Breast epithelium (tissue), 4 donors: ENCODE results near the gene PTPRM. TPM values are rescaled to one million over a fixed set of nuclear protein-coding genes. Genes with fewer than 3 reads are reported as not detected.

Source experiments
- DNase-seq, 2 donors: peaks; one replicate each; pipeline ENCODE4 v3.0.0-alpha.2; 2019; ENCODE audit warnings: low spot score in 2 of 2
- H3K27ac ChIP-seq, 2 donors: fragments of 200-600 bp; sonication (generic) in 1 of 2; one replicate each; pipeline ENCODE4 v1.5.1; 2016 to 2019; ENCODE audit warnings: mild to moderate bottlenecking in 1 of 2
- H3K27me3 ChIP-seq, 2 donors: fragments of 200-600 bp; sonication (generic) in 1 of 2; one replicate each; pipeline versions ENCODE4 v1.5.1 to v1.6.0; 2017 to 2019; ENCODE audit warnings: control low read depth in 1 of 2, mild to moderate bottlenecking in 1 of 2
- H3K36me3 ChIP-seq: fragments of 200-600 bp; one replicate; pipeline ENCODE4 v1.5.1; 2019
- H3K4me1 ChIP-seq, 2 donors: fragments of 200-600 bp; sonication (generic); one replicate each; pipeline ENCODE4 v1.5.1; 2016 to 2019; ENCODE audit warnings: control low read depth in 1 of 2
- H3K4me3 ChIP-seq, 3 donors: fragments of 200-600 bp; sonication (generic); 1 replicate in 2 of 3; 2 replicates in 1 of 3; pipeline ENCODE4 v1.5.1; 2016 to 2019; ENCODE audit warnings: mild to moderate bottlenecking in 3 of 3, moderate library complexity in 2 of 3
- H3K9me3 ChIP-seq, 2 donors: fragments of 200-600 bp; sonication (generic) in 1 of 2; one replicate each; pipeline ENCODE4 v1.5.1; 2016 to 2019; ENCODE audit warnings: control low read depth in 1 of 2
- CTCF ChIP-seq, 3 donors: fragments of 450-650 bp; IDR thresholded peaks; one replicate each; pipeline ENCODE4 v1.5.1; 2016 to 2017; ENCODE audit warnings: antibody characterized with exemption in 3 of 3, mild to moderate bottlenecking in 3 of 3, moderate library complexity in 3 of 3
- POLR2A ChIP-seq: fragments of 450-650 bp; IDR thresholded peaks from one replicate; pipeline ENCODE4 v1.6.1; 2016; ENCODE audit warnings: antibody characterized with exemption, mild to moderate bottlenecking, moderate library complexity
- POLR2AphosphoS5 ChIP-seq, 3 donors: sonication (generic); formaldehyde crosslinking; IDR thresholded peaks; one replicate each; pipeline ENCODE4 v1.6.1; 2017; ENCODE audit warnings: antibody characterized with exemption in 3 of 3
- intact Hi-C: fragments of 100-400 bp; cut with DNase I; formaldehyde crosslinking; loops from one replicate; pipeline ENCODE4 v1.15.1; 2023; ENCODE audit warnings: low total_unique reads
- total RNA-seq, 3 donors: library from RNA; depleted of rRNA; stranded (reverse); fragments of >200 nt; gene quantifications; one replicate each; pipeline ENCODE4 v1.1.0, GENCODE V29; 2016

Gene PTPRM
- total RNA-seq, 3 donors from 2014 or later = 41.7 to 181 (median 140) TPM

DNA sequence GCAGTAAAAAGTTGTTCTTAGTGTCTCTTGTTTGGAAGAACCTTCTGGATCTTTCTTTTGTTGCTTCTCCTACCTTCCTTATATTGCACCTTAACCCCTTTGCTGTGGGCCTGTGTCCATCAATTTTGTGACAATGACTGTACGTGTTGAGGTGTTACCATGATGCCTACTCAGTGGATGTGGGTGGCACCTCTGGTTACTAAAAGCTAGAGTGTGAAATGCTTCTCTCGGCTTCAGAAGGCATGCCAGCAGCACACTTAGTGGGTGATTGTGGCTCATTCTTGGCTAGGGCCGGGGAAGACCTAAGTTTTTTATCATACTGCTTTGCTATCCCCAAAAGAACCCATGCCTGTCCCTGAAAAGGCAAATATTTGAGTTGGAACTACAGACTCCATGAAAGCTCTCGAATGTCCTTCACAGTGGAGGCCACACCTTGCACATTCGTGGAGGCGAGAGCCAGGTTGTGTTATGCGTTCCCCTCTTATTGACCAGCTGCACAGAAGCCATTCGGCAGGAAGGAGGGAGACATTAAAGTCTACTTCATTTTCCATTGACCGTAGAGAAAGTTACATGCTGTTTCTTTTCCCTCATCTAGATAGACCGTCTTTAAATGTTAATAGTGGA lies 528.9 kb downstream of the PTPRM start:
- Histone ChIP-seq H3K9me3 (no peaks in the 10 kb centered on the region), H3K4me1 (no peaks in the 10 kb centered on the region), H3K36me3 (no peaks in the 10 kb centered on the region), H3K4me3 (no peak overlapping the region), H3K27ac (no peak overlapping the region), H3K27me3 (no peaks in the 10 kb centered on the region)
- no peak for DNase-seq
- no peak for TF ChIP-seq CTCF (IDR thresholded peaks at IDR 0.05)
- intact Hi-C loops = no loop called here

DNA sequence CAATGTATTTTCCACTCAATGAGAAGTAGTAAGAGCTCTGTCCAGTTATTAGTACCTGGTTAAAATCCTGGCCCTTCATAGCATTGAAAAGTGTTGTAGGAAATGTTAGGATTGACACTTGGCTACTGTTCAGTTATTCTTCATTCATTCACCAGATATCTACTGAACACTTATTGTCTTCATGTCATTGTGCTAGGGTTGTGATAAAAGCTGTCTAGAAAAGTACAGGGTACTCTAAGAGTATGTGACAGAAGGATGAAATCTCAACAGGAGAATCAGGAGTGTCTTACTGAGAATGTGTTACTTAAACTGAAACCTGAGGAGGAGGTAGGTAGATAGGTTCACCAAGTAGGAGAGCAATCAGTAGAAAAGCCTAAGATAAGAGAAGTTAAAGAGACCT lies 530.3 kb downstream of the PTPRM start:
- TF ChIP-seq POLR2A = no peak
- TF ChIP-seq POLR2AphosphoS5 (IDR thresholded peaks at IDR 0.05) = no peak
- no peak for TF ChIP-seq CTCF (IDR thresholded peaks at IDR 0.05)
- intact Hi-C loops = no loop called here
- Histone ChIP-seq H3K4me3 (no peak overlapping the region), H3K9me3 (peaks cover 0 to 4% of the 10 kb centered on the region in 2 donors), H3K27ac (no peak overlapping the region), H3K27me3 (no peaks in the 10 kb centered on the region), H3K36me3 (no peaks in the 10 kb centered on the region), H3K4me1 (no peaks in the 10 kb centered on the region)
- no peak for DNase-seq

GRCh38 chr18:8097927-8098326 lies 530.8 kb downstream of the PTPRM start:
- no peak overlapping the region for H3K27ac ChIP-seq
- no peaks in the 10 kb centered on the region for H3K27me3 ChIP-seq
- no peak overlapping the region for H3K4me3 ChIP-seq
- H3K9me3 ChIP-seq = peaks cover 0 to 9% of the 10 kb centered on the region in 2 donors
- H3K4me1 ChIP-seq = no peaks in the 10 kb centered on the region
- DNase-seq = no peak
- TF ChIP-seq POLR2AphosphoS5 (IDR thresholded peaks at IDR 0.05) (no peak), CTCF (IDR thresholded peaks at IDR 0.05) (no peak), POLR2A (no peak)
- no peaks in the 10 kb centered on the region for H3K36me3 ChIP-seq
- intact Hi-C loops = no loop called here

DNA sequence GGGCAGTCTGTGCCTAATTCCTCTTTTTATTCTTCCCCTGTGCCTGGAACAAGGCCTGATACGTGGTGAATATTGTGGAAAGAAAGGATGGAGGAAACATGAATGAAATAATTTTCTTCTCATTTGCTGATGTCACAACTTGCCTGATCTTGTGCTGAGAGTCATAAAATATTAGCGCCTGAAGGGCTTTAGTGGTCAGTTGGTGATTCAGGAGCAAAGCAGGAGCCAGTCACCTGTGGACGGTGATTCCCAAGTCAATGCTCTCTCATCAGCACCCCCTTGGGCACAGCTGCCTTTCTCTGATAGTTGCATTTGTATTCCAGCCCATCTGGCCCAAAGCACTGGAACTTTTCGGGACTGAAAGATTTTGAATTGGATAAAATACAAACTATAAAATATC lies 539.5 kb downstream of the PTPRM start:
- Histone ChIP-seq H3K4me3 (no peak overlapping the region), H3K36me3 (no peaks in the 10 kb centered on the region), H3K27me3 (no peaks in the 10 kb centered on the region), H3K27ac (no peak overlapping the region), H3K9me3 (peaks cover 0 to 11% of the 10 kb centered on the region in 2 donors), H3K4me1 (no peaks in the 10 kb centered on the region)
- TF ChIP-seq POLR2A (no peak), CTCF (IDR thresholded peaks at IDR 0.05) (no peak), POLR2AphosphoS5 (IDR thresholded peaks at IDR 0.05) (no peak)
- no peak for DNase-seq
- intact Hi-C loops = no loop called here

DNA sequence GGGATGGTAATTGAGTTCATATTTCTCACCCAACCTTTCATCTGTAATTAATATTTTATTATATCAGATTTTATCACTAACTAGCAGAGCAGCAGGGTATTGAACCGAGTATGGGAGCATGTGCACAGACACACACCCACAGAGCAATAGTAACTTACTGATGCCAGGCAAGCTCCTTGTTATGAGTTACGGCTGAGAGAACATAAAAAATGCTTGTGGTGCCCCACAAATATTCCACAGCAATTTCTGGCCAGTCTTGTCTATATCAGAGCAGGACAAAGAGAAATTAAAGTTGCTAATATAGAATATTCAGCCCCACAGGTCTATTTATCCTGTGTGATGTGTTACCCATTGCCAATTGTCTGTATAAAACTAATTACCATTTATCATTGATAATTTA lies 540.3 kb downstream of the PTPRM start:
- H3K27me3 ChIP-seq = no peaks in the 10 kb centered on the region
- no peak for DNase-seq
- TF ChIP-seq CTCF (IDR thresholded peaks at IDR 0.05) = no peak
- no peak for TF ChIP-seq POLR2AphosphoS5 (IDR thresholded peaks at IDR 0.05)
- TF ChIP-seq POLR2A = no peak
- no peak overlapping the region for H3K27ac ChIP-seq
- H3K4me3 ChIP-seq = no peak overlapping the region
- no peaks in the 10 kb centered on the region for H3K4me1 ChIP-seq
- no peaks in the 10 kb centered on the region for H3K36me3 ChIP-seq
- H3K9me3 ChIP-seq = peaks cover 0 to 7% of the 10 kb centered on the region in 2 donors
- intact Hi-C loops = no loop called here
